ENCODE data around the gene CXorf38.
A peak's percentile ranks its signal among the peaks of the same experiment; 100 is the strongest.

The CXorf38 gene

GRCh38 chrX:40647307-40648197 is at the start of gene CXorf38:
Gene CXorf38, minus strand, starts transcription at chrX:40647561. Its CDS starts 41 bp downstream, at chrX:40647520.
- peak; percentile 53 for TF ChIP-seq CREB1 (IDR thresholded peaks at IDR 0.05; ENCODE audit: low read depth)
- no peak for TF ChIP-seq REST (IDR thresholded peaks at IDR 0.05; ENCODE audit: low read depth)
- TF ChIP-seq TAF1 (IDR thresholded peaks at IDR 0.05; ENCODE audit: low read depth), result peak; percentile 53; the same call in 1 of the 2 replicates

GRCh38 chrX:40694802-40695201 is 47.4 kb upstream of the CXorf38 start:
- TF ChIP-seq ZBTB7A (IDR thresholded peaks at IDR 0.05; ENCODE audit: low read depth), result no peak

GRCh38 chrX:40688929-40689328 is 41.6 kb upstream of the CXorf38 start:
- TF ChIP-seq EP300 (IDR thresholded peaks at IDR 0.05; ENCODE audit: borderline replicate concordance), result no peak
- no peak for TF ChIP-seq ZBTB7A (IDR thresholded peaks at IDR 0.05; ENCODE audit: low read depth)
- TF ChIP-seq EGR1 (IDR thresholded peaks at IDR 0.05), result no peak
- TF ChIP-seq USF1 (IDR thresholded peaks at IDR 0.05), result no peak
- TF ChIP-seq NFIC (IDR thresholded peaks at IDR 0.05), result no peak
- TF ChIP-seq MAX (IDR thresholded peaks at IDR 0.05), result no peak
- no peak for TF ChIP-seq FOXM1 (IDR thresholded peaks at IDR 0.05; ENCODE audit: borderline replicate concordance, low read depth)
- no peak for TF ChIP-seq TEAD4 (IDR thresholded peaks at IDR 0.05)
- TF ChIP-seq RAD21 (IDR thresholded peaks at IDR 0.05; ENCODE audit: low read depth), result no peak
- no peak for TF ChIP-seq REST (IDR thresholded peaks at IDR 0.05; ENCODE audit: low read depth)
- no peak for TF ChIP-seq CEBPB (IDR thresholded peaks at IDR 0.05)
- TF ChIP-seq TCF12 (IDR thresholded peaks at IDR 0.05; ENCODE audit: low read depth), result no peak
- TF ChIP-seq TAF1 (IDR thresholded peaks at IDR 0.05; ENCODE audit: low read depth), result no peak
- TF ChIP-seq CREB1 (IDR thresholded peaks at IDR 0.05; ENCODE audit: low read depth), result no peak

GRCh38 chrX:40687169-40687568 is 39.8 kb upstream of the CXorf38 start:
- no peak for TF ChIP-seq REST (IDR thresholded peaks at IDR 0.05; ENCODE audit: low read depth)
- TF ChIP-seq EP300 (IDR thresholded peaks at IDR 0.05; ENCODE audit: borderline replicate concordance), result no peak
- no peak for TF ChIP-seq USF1 (IDR thresholded peaks at IDR 0.05)
- TF ChIP-seq CREB1 (IDR thresholded peaks at IDR 0.05; ENCODE audit: low read depth), result no peak
- TF ChIP-seq MAX (IDR thresholded peaks at IDR 0.05), result no peak
- TF ChIP-seq TAF1 (IDR thresholded peaks at IDR 0.05; ENCODE audit: low read depth), result no peak
- no peak for TF ChIP-seq FOXM1 (IDR thresholded peaks at IDR 0.05; ENCODE audit: borderline replicate concordance, low read depth)
- no peak for TF ChIP-seq TEAD4 (IDR thresholded peaks at IDR 0.05)
- TF ChIP-seq ZBTB7A (IDR thresholded peaks at IDR 0.05; ENCODE audit: low read depth), result no peak
- no peak for TF ChIP-seq NFIC (IDR thresholded peaks at IDR 0.05)
- no peak for TF ChIP-seq CEBPB (IDR thresholded peaks at IDR 0.05)
- no peak for TF ChIP-seq EGR1 (IDR thresholded peaks at IDR 0.05)
- no peak for TF ChIP-seq TCF12 (IDR thresholded peaks at IDR 0.05; ENCODE audit: low read depth)
- TF ChIP-seq YY1 (IDR thresholded peaks at IDR 0.05; ENCODE audit: low read depth), result no peak
- no peak for TF ChIP-seq RAD21 (IDR thresholded peaks at IDR 0.05; ENCODE audit: low read depth)

Data from Ishikawa (cell line).